SK-N-SH (cell line): ENCODE results near the gene MARCHF3.

ENCODE experiments used
- CHD2 ChIP-seq: fragments of 150-350 bp; IDR thresholded peaks from 2 replicates; pipeline ENCODE4 v1.6.1; 2018; ENCODE audit warnings: low read length; ENCODE audit not compliant: partially characterized antibody
- ELF1 ChIP-seq: IDR thresholded peaks from 2 replicates; pipeline ENCODE4 v1.4.0; 2012
- GATA2 ChIP-seq: sonication (generic); formaldehyde crosslinking; IDR thresholded peaks from 2 replicates; pipeline ENCODE4 v1.5.0; 2020; ENCODE audit warnings: mild to moderate bottlenecking, missing genetic modification reagents
- NFIC ChIP-seq: IDR thresholded peaks from 2 replicates; pipeline ENCODE4 v1.4.0; 2012; ENCODE audit warnings: borderline replicate concordance
- NRF1 ChIP-seq: IDR thresholded peaks from 2 replicates; pipeline ENCODE4 v1.6.1; 2012; ENCODE audit warnings: low read depth, mild to moderate bottlenecking, low read length
- REST ChIP-seq: IDR thresholded peaks from 2 replicates; pipeline ENCODE4 v1.6.1; 2012; ENCODE audit warnings: mild to moderate bottlenecking, low read depth, low read length, moderate library complexity
- SIN3A ChIP-seq: IDR thresholded peaks from 2 replicates; pipeline ENCODE4 v1.6.1; 2012; ENCODE audit warnings: low read depth, mild to moderate bottlenecking, low read length, moderate library complexity, borderline replicate concordance
- TF ChIP-seq, protein P1 (sequence below): fragments of 200-600 bp; sonication (generic); IDR thresholded peaks from 2 replicates; pipeline ENCODE4 v1.6.1; 2017; ENCODE audit warnings: antibody characterized with exemption, mild to moderate bottlenecking, moderate library complexity

DNA sequence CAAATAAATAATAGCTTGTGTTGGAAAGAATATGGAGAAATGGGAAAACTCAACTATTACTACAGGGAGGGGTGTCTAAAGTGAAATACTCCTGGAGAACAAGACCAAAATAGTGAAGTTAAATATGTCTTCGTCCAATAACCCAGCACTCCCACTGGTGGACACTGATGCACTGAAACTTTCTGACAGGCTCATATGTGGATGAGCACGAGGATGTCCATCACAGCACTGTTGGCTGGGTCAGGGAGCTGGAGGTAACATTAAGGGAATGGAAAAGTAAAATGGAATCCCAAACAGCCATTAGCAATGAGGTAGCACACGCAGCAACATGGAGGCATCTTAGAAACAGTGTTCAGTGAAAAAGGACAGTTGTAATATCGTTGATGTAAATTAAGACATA is 167.0 kb downstream of the MARCHF3 start:
- no peak for TF ChIP-seq REST
- TF ChIP-seq, protein P1, sequence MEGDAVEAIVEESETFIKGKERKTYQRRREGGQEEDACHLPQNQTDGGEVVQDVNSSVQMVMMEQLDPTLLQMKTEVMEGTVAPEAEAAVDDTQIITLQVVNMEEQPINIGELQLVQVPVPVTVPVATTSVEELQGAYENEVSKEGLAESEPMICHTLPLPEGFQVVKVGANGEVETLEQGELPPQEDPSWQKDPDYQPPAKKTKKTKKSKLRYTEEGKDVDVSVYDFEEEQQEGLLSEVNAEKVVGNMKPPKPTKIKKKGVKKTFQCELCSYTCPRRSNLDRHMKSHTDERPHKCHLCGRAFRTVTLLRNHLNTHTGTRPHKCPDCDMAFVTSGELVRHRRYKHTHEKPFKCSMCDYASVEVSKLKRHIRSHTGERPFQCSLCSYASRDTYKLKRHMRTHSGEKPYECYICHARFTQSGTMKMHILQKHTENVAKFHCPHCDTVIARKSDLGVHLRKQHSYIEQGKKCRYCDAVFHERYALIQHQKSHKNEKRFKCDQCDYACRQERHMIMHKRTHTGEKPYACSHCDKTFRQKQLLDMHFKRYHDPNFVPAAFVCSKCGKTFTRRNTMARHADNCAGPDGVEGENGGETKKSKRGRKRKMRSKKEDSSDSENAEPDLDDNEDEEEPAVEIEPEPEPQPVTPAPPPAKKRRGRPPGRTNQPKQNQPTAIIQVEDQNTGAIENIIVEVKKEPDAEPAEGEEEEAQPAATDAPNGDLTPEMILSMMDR, result no peak
- no peak for TF ChIP-seq GATA2 (CRISPR knock-in tag)
- TF ChIP-seq CHD2, result no peak
- no peak for TF ChIP-seq ELF1
- TF ChIP-seq NRF1, result no peak
- TF ChIP-seq NFIC, result no peak
- no peak for TF ChIP-seq SIN3A
